Liver (tissue), 9 donors: ENCODE results near the gene TADA2A. TPM values are rescaled to one million over a fixed set of nuclear protein-coding genes. Genes with fewer than 3 reads are reported as not detected.

ENCODE experiments used
- DNase-seq: peaks from one replicate; pipeline ENCODE4 v3.0.0-alpha.2; 2017; ENCODE audit warnings: low spot score
- H3K27ac ChIP-seq, 2 donors: one replicate each; pipeline ENCODE4 v1.7.0; 2013; ENCODE audit warnings: inconsistent platforms in 2 of 2, low read length in 2 of 2, control low read depth in 1 of 2, low read depth in 1 of 2, mild to moderate bottlenecking in 1 of 2
- H3K27me3 ChIP-seq, 4 donors: one replicate each; pipeline versions ENCODE4 v1.6.1 to v1.7.0; 2013; ENCODE audit warnings: low read length in 3 of 4, inconsistent platforms in 1 of 4, mild to moderate bottlenecking in 1 of 4, moderate library complexity in 1 of 4; ENCODE audit not compliant: control insufficient read depth in 4 of 4, insufficient read depth in 4 of 4
- H3K36me3 ChIP-seq, 4 donors: one replicate each; pipeline versions ENCODE4 v1.6.1 to v1.7.0; 2013; ENCODE audit warnings: low read length in 3 of 4, mild to moderate bottlenecking in 3 of 4, low read depth in 1 of 4, moderate library complexity in 1 of 4; ENCODE audit not compliant: control insufficient read depth in 4 of 4, insufficient read depth in 3 of 4
- H3K4me1 ChIP-seq, 4 donors: one replicate each; pipeline versions ENCODE4 v1.6.1 to v1.7.0; 2013; ENCODE audit warnings: low read length in 3 of 4, mild to moderate bottlenecking in 3 of 4, moderate library complexity in 1 of 4; ENCODE audit not compliant: control insufficient read depth in 4 of 4, insufficient read depth in 4 of 4
- H3K4me3 ChIP-seq, 3 donors: one replicate each; pipeline versions ENCODE4 v1.6.1 to v1.7.0; 2013; ENCODE audit warnings: low read length in 3 of 3, control low read depth in 1 of 3, low read depth in 1 of 3, mild to moderate bottlenecking in 1 of 3
- H3K9ac ChIP-seq, 2 donors: one replicate each; pipeline ENCODE4 v1.7.0; 2013; ENCODE audit warnings: low read length in 2 of 2, mild to moderate bottlenecking in 2 of 2, moderate library complexity in 2 of 2, control low read depth in 1 of 2, low read depth in 1 of 2
- H3K9me3 ChIP-seq, 4 donors: one replicate each; pipeline versions ENCODE4 v1.6.1 to v1.7.0; 2013; ENCODE audit warnings: low read length in 3 of 4; ENCODE audit not compliant: control insufficient read depth in 4 of 4
- FOXA1 ChIP-seq: IDR thresholded peaks from 2 replicates; pipeline ENCODE4 v1.6.1; 2016; ENCODE audit warnings: antibody characterized with exemption
- GABPA ChIP-seq, 2 donors: IDR thresholded peaks in 1 of 2; conservative IDR thresholded peaks in 1 of 2; 2 replicates each; pipeline ENCODE4 v1.6.1; 2016; ENCODE audit warnings: antibody characterized with exemption in 2 of 2, mild to moderate bottlenecking in 1 of 2, moderate library complexity in 1 of 2
- HNF4A ChIP-seq, 2 donors: conservative IDR thresholded peaks; 2 replicates each; pipeline ENCODE4 v1.6.1; 2016; ENCODE audit warnings: antibody characterized with exemption in 2 of 2, mild to moderate bottlenecking in 2 of 2
- JUND ChIP-seq, 2 donors: IDR thresholded peaks; 2 replicates each; pipeline ENCODE4 v1.6.1; 2016; ENCODE audit warnings: antibody characterized with exemption in 2 of 2
- RAD21 ChIP-seq, 2 donors: IDR thresholded peaks; 2 replicates each; pipeline ENCODE4 v1.6.1; 2016; ENCODE audit warnings: antibody characterized with exemption in 2 of 2, mild to moderate bottlenecking in 2 of 2
- RXRA ChIP-seq, 2 donors: IDR thresholded peaks; 2 replicates each; pipeline ENCODE4 v1.6.1; 2017 to 2018; ENCODE audit warnings: antibody characterized with exemption in 2 of 2, mild to moderate bottlenecking in 1 of 2
- SP1 ChIP-seq: IDR thresholded peaks from 2 replicates; pipeline ENCODE4 v1.6.1; 2018; ENCODE audit warnings: antibody characterized with exemption, mild to moderate bottlenecking
- YY1 ChIP-seq: IDR thresholded peaks from 2 replicates; pipeline ENCODE4 v1.6.1; 2016; ENCODE audit warnings: antibody characterized with exemption, mild to moderate bottlenecking
- WGBS: extraction: QIAGEN DNeasy Blood & Tissue Kit; methylation state at CpG from one replicate; pipeline ENCODE4 v1.1.7; 2013; 5-methylcytosine and 5-hydroxymethylcytosine counted together
- polyA plus RNA-seq, 2 donors: library from polyadenylated mRNA; stranded (reverse) in 1 of 2; unstranded in 1 of 2; fragments of 200-250 nt in 1 of 2; fragments of >200 nt in 1 of 2; fragmentation: Nextera tagmentation in 1 of 2; extraction: Ambion mirVana in 1 of 2; gene quantifications; one replicate each; pipeline versions ENCODE4 v1.2.1 to v1.2.3, GENCODE V29; 2013 to 2015
- total RNA-seq, 2 donors: library from RNA; depleted of rRNA; stranded (reverse); fragments of >200 nt; gene quantifications; one replicate each; pipeline ENCODE4 v1.2.3, GENCODE V29; 2014
- TF ChIP-seq, protein P1 (sequence below): fragments of 150-350 bp; IDR thresholded peaks from 2 replicates; pipeline ENCODE4 v1.5.1; 2017; ENCODE audit warnings: improper control_type of control experiment, low read depth, low read length; ENCODE audit not compliant: missing input control
- TF ChIP-seq, protein P2 (sequence below): IDR thresholded peaks from 2 replicates; pipeline ENCODE4 v1.6.1; 2016; ENCODE audit warnings: antibody characterized with exemption
- TF ChIP-seq, protein P3 (sequence below): IDR thresholded peaks from 2 replicates; pipeline ENCODE4 v1.6.1; 2016; ENCODE audit warnings: antibody characterized with exemption, mild to moderate bottlenecking
- TF ChIP-seq, protein P4 (sequence below): IDR thresholded peaks from 2 replicates; pipeline ENCODE4 v1.6.1; 2016; ENCODE audit warnings: antibody characterized with exemption
- donor health status: healthy.
- donor health status: healthy.
- donor health status: healthy.
- donor health status: healthy.
- donor health status: healthy.

The TADA2A gene
- total and polyA plus RNA-seq, 4 donors = 2.8 to 13.4 (median 8.2) TPM

DNA sequence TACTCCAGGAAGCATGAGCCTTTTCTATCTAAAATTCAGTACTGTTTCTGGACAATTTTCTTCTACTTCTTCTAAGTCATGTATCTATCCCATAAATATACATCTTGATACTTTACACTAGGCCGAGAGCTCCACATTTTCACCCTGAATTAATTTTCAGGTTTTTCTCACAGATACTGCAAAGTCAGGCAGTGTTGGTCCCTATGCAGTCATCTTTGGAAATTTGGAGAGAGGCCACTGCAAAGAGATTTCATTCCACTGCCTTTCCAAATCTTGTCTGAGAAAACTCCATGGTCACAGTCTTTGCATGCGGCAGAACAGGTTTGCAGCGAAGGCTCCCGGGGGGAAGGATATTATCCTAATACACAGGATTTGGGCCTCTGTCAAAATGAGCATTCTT, 111.2 kb downstream of the TADA2A start:
- H3K9ac ChIP-seq = no peak overlapping the region

DNA sequence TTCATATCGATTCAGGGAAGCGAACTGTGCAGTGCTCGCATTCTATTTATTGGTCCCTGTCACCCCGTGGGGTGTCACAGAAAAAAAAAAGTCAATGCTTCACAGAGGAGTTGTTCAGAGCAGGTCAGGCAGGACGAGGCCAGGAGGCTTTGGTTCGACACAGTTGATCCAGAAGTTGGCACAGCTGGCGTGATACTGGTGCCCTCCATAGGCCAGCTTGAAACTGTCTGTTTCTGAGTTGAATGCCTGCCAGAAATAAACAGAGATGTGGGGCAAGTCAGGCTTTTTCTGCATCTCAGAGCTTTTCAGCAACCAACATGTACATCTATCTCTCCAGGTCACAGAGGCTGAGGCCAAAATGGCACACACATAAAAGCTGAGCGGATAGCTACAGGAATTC, 112.1 kb downstream of the TADA2A start:
- H3K27ac ChIP-seq = no peak overlapping the region
- TF ChIP-seq HNF4A (conservative IDR thresholded peaks at IDR 0.05) = peak in 1 of 2 donors; percentile 21
- TF ChIP-seq, protein P1, sequence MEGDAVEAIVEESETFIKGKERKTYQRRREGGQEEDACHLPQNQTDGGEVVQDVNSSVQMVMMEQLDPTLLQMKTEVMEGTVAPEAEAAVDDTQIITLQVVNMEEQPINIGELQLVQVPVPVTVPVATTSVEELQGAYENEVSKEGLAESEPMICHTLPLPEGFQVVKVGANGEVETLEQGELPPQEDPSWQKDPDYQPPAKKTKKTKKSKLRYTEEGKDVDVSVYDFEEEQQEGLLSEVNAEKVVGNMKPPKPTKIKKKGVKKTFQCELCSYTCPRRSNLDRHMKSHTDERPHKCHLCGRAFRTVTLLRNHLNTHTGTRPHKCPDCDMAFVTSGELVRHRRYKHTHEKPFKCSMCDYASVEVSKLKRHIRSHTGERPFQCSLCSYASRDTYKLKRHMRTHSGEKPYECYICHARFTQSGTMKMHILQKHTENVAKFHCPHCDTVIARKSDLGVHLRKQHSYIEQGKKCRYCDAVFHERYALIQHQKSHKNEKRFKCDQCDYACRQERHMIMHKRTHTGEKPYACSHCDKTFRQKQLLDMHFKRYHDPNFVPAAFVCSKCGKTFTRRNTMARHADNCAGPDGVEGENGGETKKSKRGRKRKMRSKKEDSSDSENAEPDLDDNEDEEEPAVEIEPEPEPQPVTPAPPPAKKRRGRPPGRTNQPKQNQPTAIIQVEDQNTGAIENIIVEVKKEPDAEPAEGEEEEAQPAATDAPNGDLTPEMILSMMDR = peak; percentile 47
- TF ChIP-seq, protein P2, sequence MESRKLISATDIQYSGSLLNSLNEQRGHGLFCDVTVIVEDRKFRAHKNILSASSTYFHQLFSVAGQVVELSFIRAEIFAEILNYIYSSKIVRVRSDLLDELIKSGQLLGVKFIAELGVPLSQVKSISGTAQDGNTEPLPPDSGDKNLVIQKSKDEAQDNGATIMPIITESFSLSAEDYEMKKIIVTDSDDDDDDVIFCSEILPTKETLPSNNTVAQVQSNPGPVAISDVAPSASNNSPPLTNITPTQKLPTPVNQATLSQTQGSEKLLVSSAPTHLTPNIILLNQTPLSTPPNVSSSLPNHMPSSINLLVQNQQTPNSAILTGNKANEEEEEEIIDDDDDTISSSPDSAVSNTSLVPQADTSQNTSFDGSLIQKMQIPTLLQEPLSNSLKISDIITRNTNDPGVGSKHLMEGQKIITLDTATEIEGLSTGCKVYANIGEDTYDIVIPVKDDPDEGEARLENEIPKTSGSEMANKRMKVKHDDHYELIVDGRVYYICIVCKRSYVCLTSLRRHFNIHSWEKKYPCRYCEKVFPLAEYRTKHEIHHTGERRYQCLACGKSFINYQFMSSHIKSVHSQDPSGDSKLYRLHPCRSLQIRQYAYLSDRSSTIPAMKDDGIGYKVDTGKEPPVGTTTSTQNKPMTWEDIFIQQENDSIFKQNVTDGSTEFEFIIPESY = no peak
- TF ChIP-seq RXRA (IDR thresholded peaks at IDR 0.05) = peak in 1 of 2 donors; percentile 7
- peak; percentile 78 to 81 for TF ChIP-seq RAD21 (IDR thresholded peaks at IDR 0.05)
- no peak overlapping the region for H3K9ac ChIP-seq
- H3K36me3 ChIP-seq = peaks cover 3 to 36% (median 31%) of the 10 kb centered on the region in 4 donors
- no peaks in the 10 kb centered on the region for H3K9me3 ChIP-seq
- WGBS = 69% methylated on average over 8 of the region's 8 CpGs
- no peak overlapping the region for H3K4me3 ChIP-seq
- no peak for DNase-seq
- no peaks in the 10 kb centered on the region for H3K27me3 ChIP-seq
- H3K4me1 ChIP-seq = peaks cover 0 to 2% (median 0%) of the 10 kb centered on the region in 4 donors

More for the DNA sequence above, 111.2 kb downstream of the TADA2A start:
- Histone ChIP-seq H3K9me3 (no peaks in the 10 kb centered on the region), H3K27me3 (no peaks in the 10 kb centered on the region), H3K27ac (no peak overlapping the region), H3K36me3 (peaks cover 3 to 33% (median 29%) of the 10 kb centered on the region in 4 donors), H3K4me1 (peaks cover 0 to 12% (median 3%) of the 10 kb centered on the region in 4 donors), H3K4me3 (no peak overlapping the region)
- 97% methylated on average over 4 of the region's 4 CpGs for WGBS
- DNase-seq = no peak
- TF ChIP-seq, protein P2 = no peak
- TF ChIP-seq GABPA (IDR thresholded peaks at IDR 0.05 in 1 of 2, conservative IDR thresholded peaks at IDR 0.05 in 1 of 2) = no peak
- TF ChIP-seq JUND (IDR thresholded peaks at IDR 0.05) = no peak
- no peak for TF ChIP-seq RXRA (IDR thresholded peaks at IDR 0.05)
- TF ChIP-seq, protein P3, sequence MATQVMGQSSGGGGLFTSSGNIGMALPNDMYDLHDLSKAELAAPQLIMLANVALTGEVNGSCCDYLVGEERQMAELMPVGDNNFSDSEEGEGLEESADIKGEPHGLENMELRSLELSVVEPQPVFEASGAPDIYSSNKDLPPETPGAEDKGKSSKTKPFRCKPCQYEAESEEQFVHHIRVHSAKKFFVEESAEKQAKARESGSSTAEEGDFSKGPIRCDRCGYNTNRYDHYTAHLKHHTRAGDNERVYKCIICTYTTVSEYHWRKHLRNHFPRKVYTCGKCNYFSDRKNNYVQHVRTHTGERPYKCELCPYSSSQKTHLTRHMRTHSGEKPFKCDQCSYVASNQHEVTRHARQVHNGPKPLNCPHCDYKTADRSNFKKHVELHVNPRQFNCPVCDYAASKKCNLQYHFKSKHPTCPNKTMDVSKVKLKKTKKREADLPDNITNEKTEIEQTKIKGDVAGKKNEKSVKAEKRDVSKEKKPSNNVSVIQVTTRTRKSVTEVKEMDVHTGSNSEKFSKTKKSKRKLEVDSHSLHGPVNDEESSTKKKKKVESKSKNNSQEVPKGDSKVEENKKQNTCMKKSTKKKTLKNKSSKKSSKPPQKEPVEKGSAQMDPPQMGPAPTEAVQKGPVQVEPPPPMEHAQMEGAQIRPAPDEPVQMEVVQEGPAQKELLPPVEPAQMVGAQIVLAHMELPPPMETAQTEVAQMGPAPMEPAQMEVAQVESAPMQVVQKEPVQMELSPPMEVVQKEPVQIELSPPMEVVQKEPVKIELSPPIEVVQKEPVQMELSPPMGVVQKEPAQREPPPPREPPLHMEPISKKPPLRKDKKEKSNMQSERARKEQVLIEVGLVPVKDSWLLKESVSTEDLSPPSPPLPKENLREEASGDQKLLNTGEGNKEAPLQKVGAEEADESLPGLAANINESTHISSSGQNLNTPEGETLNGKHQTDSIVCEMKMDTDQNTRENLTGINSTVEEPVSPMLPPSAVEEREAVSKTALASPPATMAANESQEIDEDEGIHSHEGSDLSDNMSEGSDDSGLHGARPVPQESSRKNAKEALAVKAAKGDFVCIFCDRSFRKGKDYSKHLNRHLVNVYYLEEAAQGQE = no peak
- TF ChIP-seq FOXA1 = no peak
- TF ChIP-seq YY1 = no peak
- TF ChIP-seq SP1 = no peak
- TF ChIP-seq, protein P4, sequence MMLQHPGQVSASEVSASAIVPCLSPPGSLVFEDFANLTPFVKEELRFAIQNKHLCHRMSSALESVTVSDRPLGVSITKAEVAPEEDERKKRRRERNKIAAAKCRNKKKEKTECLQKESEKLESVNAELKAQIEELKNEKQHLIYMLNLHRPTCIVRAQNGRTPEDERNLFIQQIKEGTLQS = no peak
